CD14-positive monocyte (primary cell): Measurements from ENCODE around the gene DCHS1. TPM values are rescaled to one million over a fixed set of nuclear protein-coding genes. Genes with fewer than 3 reads are reported as not detected.

Experiments
- DNase-seq, 3 donors: peaks; one replicate each; pipeline ENCODE4 v3.0.0-alpha.2; 2011 to 2022
- H2AFZ ChIP-seq: 2 replicates; pipeline ENCODE4 v1.6.0; 2012; ENCODE audit warnings: mild to moderate bottlenecking, low read depth, low read length, inconsistent platforms; ENCODE audit not compliant: insufficient read depth, poor library complexity, severe bottlenecking
- H3K27ac ChIP-seq, 2 donors: 1 replicate in 1 of 2; 2 replicates in 1 of 2; pipeline ENCODE4 v1.5.1; 2012 to 2013; ENCODE audit warnings: low read length in 2 of 2, control low read depth in 1 of 2, inconsistent platforms in 1 of 2, low read depth in 1 of 2, mild to moderate bottlenecking in 1 of 2
- H3K27me3 ChIP-seq, 2 donors: one replicate each; pipeline versions ENCODE4 v1.6.0 to v1.6.1; 2011 to 2013; ENCODE audit warnings: low read length in 2 of 2; ENCODE audit not compliant: control insufficient read depth in 2 of 2, insufficient read depth in 2 of 2
- H3K36me3 ChIP-seq, 2 donors: replicated peaks in 1 of 2; 1 replicate in 1 of 2; 2 replicates in 1 of 2; pipeline versions ENCODE4 v1.5.1 to v1.6.1; 2012 to 2013; ENCODE audit warnings: low read length in 2 of 2, control low read depth in 1 of 2, inconsistent platforms in 1 of 2, mild to moderate bottlenecking in 1 of 2; ENCODE audit not compliant: insufficient read depth in 2 of 2, control insufficient read depth in 1 of 2
- H3K4me1 ChIP-seq, 2 donors: 1 replicate in 1 of 2; 2 replicates in 1 of 2; pipeline versions ENCODE4 v1.5.1 to v1.6.1; 2012 to 2013; ENCODE audit warnings: low read length in 2 of 2, control low read depth in 1 of 2, inconsistent platforms in 1 of 2, mild to moderate bottlenecking in 1 of 2, moderate library complexity in 1 of 2; ENCODE audit not compliant: insufficient read depth in 2 of 2, control insufficient read depth in 1 of 2
- H3K4me2 ChIP-seq: replicated peaks from 2 replicates; pipeline ENCODE3; 2012; ENCODE audit warnings: low read length, moderate library complexity, mild to moderate bottlenecking; ENCODE audit not compliant: poor library complexity, severe bottlenecking; ENCODE audit errors: extremely low read depth
- H3K4me3 ChIP-seq, 3 experiments: fragments of 200-600 bp in 1 of 3; sonication (generic) in 1 of 3; replicated peaks in 1 of 3; 1 replicate in 2 of 3; 2 replicates in 1 of 3; pipeline ENCODE4 v1.5.1; 2011 to 2013; ENCODE audit warnings: low read length in 3 of 3, mild to moderate bottlenecking in 3 of 3, control low read depth in 2 of 3, low read depth in 2 of 3, inconsistent platforms in 1 of 3, moderate library complexity in 1 of 3
- H3K79me2 ChIP-seq: 2 replicates; pipeline ENCODE4 v1.6.0; 2012; ENCODE audit warnings: mild to moderate bottlenecking, control low read depth, inconsistent platforms, low read length, moderate library complexity; ENCODE audit not compliant: insufficient read depth
- H3K9ac ChIP-seq: 2 replicates; pipeline ENCODE4 v1.6.0; 2017; ENCODE audit warnings: low read length, mild to moderate bottlenecking; ENCODE audit not compliant: insufficient read depth, poor library complexity, severe bottlenecking
- H3K9me3 ChIP-seq, 2 donors: replicated peaks in 1 of 2; 1 replicate in 1 of 2; 2 replicates in 1 of 2; pipeline versions ENCODE4 v1.5.1 to v1.6.1; 2012 to 2013; ENCODE audit warnings: low read length in 2 of 2, control low read depth in 1 of 2; ENCODE audit not compliant: control insufficient read depth in 1 of 2, insufficient read depth in 1 of 2
- H4K20me1 ChIP-seq: 2 replicates; pipeline ENCODE4 v1.6.0; 2012; ENCODE audit warnings: mild to moderate bottlenecking, low read length, control low read depth, moderate library complexity; ENCODE audit not compliant: insufficient read depth
- H3K27ac Mint-ChIP-seq, 7 donors: one replicate each; pipeline ENCODE4 v1.8.0; 2020; ENCODE audit warnings: mild to moderate bottlenecking in 7 of 7, mixed read lengths in 7 of 7, moderate library complexity in 6 of 7, inconsistent platforms in 2 of 7
- H3K27me3 Mint-ChIP-seq, 3 donors: one replicate each; pipeline ENCODE4 v1.8.0; 2021 to 2022; ENCODE audit warnings: low read depth in 3 of 3, mild to moderate bottlenecking in 3 of 3, mixed read lengths in 3 of 3, moderate library complexity in 3 of 3, inconsistent platforms in 1 of 3
- H3K36me3 Mint-ChIP-seq, 2 donors: one replicate each; pipeline ENCODE4 v1.8.0; 2020; ENCODE audit warnings: mixed read lengths in 2 of 2, inconsistent platforms in 1 of 2, mild to moderate bottlenecking in 1 of 2
- H3K4me1 Mint-ChIP-seq: one replicate; pipeline ENCODE4 v1.8.0; 2020; ENCODE audit warnings: mild to moderate bottlenecking, mixed read lengths
- H3K4me3 Mint-ChIP-seq, 2 donors: one replicate each; pipeline ENCODE4 v1.8.0; 2020; ENCODE audit warnings: mild to moderate bottlenecking in 2 of 2, mixed read lengths in 2 of 2, moderate library complexity in 1 of 2
- H3K9me3 Mint-ChIP-seq, 7 donors: one replicate each; pipeline ENCODE4 v1.8.0; 2020 to 2022; ENCODE audit warnings: mixed read lengths in 7 of 7, mild to moderate bottlenecking in 6 of 7, moderate library complexity in 6 of 7, inconsistent platforms in 2 of 7
- WGBS: methylation state at CpG from one replicate; pipeline ENCODE4 v1.1.5; 2013; ENCODE audit warnings: missing lambda C conversion rate; ENCODE audit not compliant: insufficient coverage; 5-methylcytosine and 5-hydroxymethylcytosine counted together
- intact Hi-C, 2 donors: fragments of 100-400 bp; cut with micrococcal nuclease; formaldehyde crosslinking; loops; one replicate each; pipeline versions ENCODE4 v1.15.0 to v1.15.1; 2023
- polyA plus RNA-seq, 3 donors: library from polyadenylated mRNA; depleted of rRNA in 1 of 3; unstranded in 2 of 3; stranded (reverse) in 1 of 3; fragments of 300-500 nt in 2 of 3; fragments of >200 nt in 1 of 3; fragmentation: Illumina TruSeq in 2 of 3; gene quantifications; 1 replicate in 2 of 3; 2 replicates in 1 of 3; pipeline ENCODE4 v1.2.3, GENCODE V29; 2012 to 2021
- TF ChIP-seq, protein P1 (sequence below): fragments of 200-600 bp; IDR thresholded peaks from one replicate; pipeline ENCODE4 v1.8.0; 2022; ENCODE audit warnings: antibody characterized with exemption, mild to moderate bottlenecking

The DCHS1 gene
- polyA plus RNA-seq, 3 donors = 0.01 to 0.88 (median 0.02) TPM

DNA sequence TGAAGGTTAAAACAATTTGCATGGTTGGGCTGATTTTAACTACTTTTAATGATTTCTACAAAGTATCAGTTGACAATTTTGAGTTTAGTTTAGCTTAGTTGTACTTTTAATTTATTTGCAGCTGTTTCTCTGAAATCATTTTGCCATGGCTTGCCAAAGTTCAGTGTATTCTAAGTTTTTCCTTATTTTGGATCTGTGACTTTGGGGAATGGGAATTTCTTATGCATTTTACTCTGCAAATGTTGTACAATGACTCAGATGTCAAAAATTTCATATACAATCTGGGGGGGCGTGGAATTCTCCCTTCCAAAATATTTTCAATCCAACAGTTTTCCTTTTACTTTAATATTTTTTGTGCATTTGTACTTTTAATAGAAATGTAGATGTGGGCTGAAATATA lies 8.9 kb upstream of the DCHS1 start:
- no peak overlapping the region for H3K27ac Mint-ChIP-seq
- Histone ChIP-seq H4K20me1 (no peaks in the 10 kb centered on the region), H3K4me1 (peaks cover 0 to 3% of the 10 kb centered on the region in 2 donors), H3K27ac (no peak overlapping the region), H3K27me3 (no peaks in the 10 kb centered on the region), H3K9ac (no peak overlapping the region), H2AFZ (no peak overlapping the region), H3K9me3 (no peaks in the 10 kb centered on the region), H3K4me3 (no peak overlapping the region), H3K4me2 (no peak overlapping the region), H3K79me2 (no peaks in the 10 kb centered on the region), H3K36me3 (no peaks in the 10 kb centered on the region)
- no CpG with 5 or more reads among the region's 1 CpG for WGBS
- intact Hi-C loops = no loop called here
- TF ChIP-seq, protein P1, sequence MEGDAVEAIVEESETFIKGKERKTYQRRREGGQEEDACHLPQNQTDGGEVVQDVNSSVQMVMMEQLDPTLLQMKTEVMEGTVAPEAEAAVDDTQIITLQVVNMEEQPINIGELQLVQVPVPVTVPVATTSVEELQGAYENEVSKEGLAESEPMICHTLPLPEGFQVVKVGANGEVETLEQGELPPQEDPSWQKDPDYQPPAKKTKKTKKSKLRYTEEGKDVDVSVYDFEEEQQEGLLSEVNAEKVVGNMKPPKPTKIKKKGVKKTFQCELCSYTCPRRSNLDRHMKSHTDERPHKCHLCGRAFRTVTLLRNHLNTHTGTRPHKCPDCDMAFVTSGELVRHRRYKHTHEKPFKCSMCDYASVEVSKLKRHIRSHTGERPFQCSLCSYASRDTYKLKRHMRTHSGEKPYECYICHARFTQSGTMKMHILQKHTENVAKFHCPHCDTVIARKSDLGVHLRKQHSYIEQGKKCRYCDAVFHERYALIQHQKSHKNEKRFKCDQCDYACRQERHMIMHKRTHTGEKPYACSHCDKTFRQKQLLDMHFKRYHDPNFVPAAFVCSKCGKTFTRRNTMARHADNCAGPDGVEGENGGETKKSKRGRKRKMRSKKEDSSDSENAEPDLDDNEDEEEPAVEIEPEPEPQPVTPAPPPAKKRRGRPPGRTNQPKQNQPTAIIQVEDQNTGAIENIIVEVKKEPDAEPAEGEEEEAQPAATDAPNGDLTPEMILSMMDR = no peak
- H3K36me3 Mint-ChIP-seq = no peaks in the 10 kb centered on the region
- peaks cover 5% of the 10 kb centered on the region for H3K4me1 Mint-ChIP-seq
- peaks cover 1 to 6% (median 6%) of the 10 kb centered on the region in 3 donors for H3K27me3 Mint-ChIP-seq
- DNase-seq = no peak
- H3K9me3 Mint-ChIP-seq = peaks cover 0 to 2% (median 0%) of the 10 kb centered on the region in 7 donors
- H3K4me3 Mint-ChIP-seq = no peak overlapping the region

DNA sequence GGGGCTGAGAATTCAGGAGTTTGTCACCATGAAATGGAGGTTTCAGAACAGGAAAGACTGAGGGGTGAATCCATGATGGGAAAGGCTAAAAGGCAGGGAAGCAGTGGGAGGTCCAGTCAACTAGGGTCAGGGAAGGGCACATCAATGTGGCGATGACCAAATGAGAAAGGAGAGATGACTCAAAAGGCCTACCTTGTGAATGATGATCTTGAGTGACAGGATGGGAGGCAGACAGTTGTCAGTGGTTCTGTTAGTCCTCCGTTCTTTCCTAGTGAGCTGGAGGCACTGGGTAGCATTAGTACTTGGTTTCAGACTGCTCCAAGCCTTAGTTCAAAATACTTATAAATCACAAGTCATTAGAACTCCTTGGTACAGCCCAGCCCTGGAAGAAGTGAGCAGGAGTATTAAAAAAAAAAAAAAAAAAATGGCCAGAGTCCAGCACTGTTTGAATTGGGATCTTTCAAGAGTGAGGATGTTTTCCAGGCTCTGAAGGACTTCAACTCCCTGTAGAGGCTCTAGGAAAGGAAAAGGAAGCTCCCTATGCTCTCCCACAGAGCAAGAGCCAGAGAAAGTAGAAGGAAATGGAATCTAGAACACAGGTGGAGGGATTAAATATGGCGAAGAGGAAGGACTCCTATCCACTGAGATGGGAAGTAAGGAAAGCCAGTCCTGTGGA lies 8.3 kb upstream of the DCHS1 start:
- Histone ChIP-seq H3K9ac (no peak overlapping the region), H2AFZ (no peak overlapping the region), H3K4me3 (no peak overlapping the region), H3K27me3 (no peaks in the 10 kb centered on the region), H3K4me2 (no peak overlapping the region), H3K4me1 (peaks cover 0 to 3% of the 10 kb centered on the region in 2 donors), H4K20me1 (no peaks in the 10 kb centered on the region), H3K27ac (no peak overlapping the region), H3K9me3 (no peaks in the 10 kb centered on the region), H3K79me2 (no peaks in the 10 kb centered on the region), H3K36me3 (no peaks in the 10 kb centered on the region)
- intact Hi-C loops = no loop called here
- H3K4me1 Mint-ChIP-seq = peaks cover 5% of the 10 kb centered on the region
- H3K27ac Mint-ChIP-seq = peak overlapping the region in 1 of 7 donors; percentile 66
- WGBS = 100% methylated on average over 1 of the region's 3 CpGs
- H3K9me3 Mint-ChIP-seq = peaks cover 0 to 2% (median 0%) of the 10 kb centered on the region in 7 donors
- no peaks in the 10 kb centered on the region for H3K36me3 Mint-ChIP-seq
- H3K4me3 Mint-ChIP-seq = no peak overlapping the region
- TF ChIP-seq, protein P1 = no peak
- no peak for DNase-seq
- H3K27me3 Mint-ChIP-seq = peaks cover 1 to 6% (median 6%) of the 10 kb centered on the region in 3 donors
